Calu3 (cell line): ENCODE data around the gene TGM1. TPM values are rescaled to one million over a fixed set of nuclear protein-coding genes. Genes with fewer than 3 reads are reported as not detected.

ENCODE experiments used
- BruUV-seq: library from RNA; stranded (reverse); fragments of 400-500 nt; replicated peaks from 2 replicates; lab custom pipeline; 2021; lab: Mats Ljungman, UMichigan
- CTCF ChIA-PET: fragments of 300-600 bp; sonication (Branson Sonifier 250); formaldehyde crosslinking; loops from one replicate; lab custom pipeline; 2022; ENCODE audit warnings: antibody characterized with exemption; lab: Charles Lee
- DNase-seq: peaks from one replicate; pipeline ENCODE4 v3.0.0; 2022
- H3K27ac Mint-ChIP-seq: one replicate; pipeline ENCODE4 v1.8.0; 2022; ENCODE audit warnings: mixed read lengths; ENCODE audit not compliant: unreplicated experiment
- H3K27me3 Mint-ChIP-seq: one replicate; pipeline ENCODE4 v1.8.0; 2022; ENCODE audit warnings: mixed read lengths; ENCODE audit not compliant: unreplicated experiment
- H3K36me3 Mint-ChIP-seq: one replicate; pipeline ENCODE4 v1.8.0; 2022; ENCODE audit warnings: mild to moderate bottlenecking, moderate library complexity, mixed read lengths; ENCODE audit not compliant: insufficient read depth, unreplicated experiment
- H3K4me1 Mint-ChIP-seq: one replicate; pipeline ENCODE4 v1.8.0; 2022; ENCODE audit warnings: mild to moderate bottlenecking, low read depth, mixed read lengths; ENCODE audit not compliant: unreplicated experiment
- H3K4me3 Mint-ChIP-seq: one replicate; pipeline ENCODE4 v1.8.0; 2022; ENCODE audit warnings: mild to moderate bottlenecking, low read depth, moderate library complexity, mixed read lengths; ENCODE audit not compliant: unreplicated experiment
- H3K9me3 Mint-ChIP-seq: one replicate; pipeline ENCODE4 v1.8.0; 2022; ENCODE audit warnings: low read depth, mixed read lengths; ENCODE audit not compliant: unreplicated experiment
- CTCF ChIP-seq: fragments of 200-600 bp; IDR thresholded peaks from one replicate; pipeline ENCODE4 v1.8.0; 2022; ENCODE audit warnings: antibody characterized with exemption; ENCODE audit not compliant: unreplicated experiment
- intact Hi-C: fragments of 100-400 bp; cut with micrococcal nuclease; formaldehyde crosslinking; loops from one replicate; pipeline ENCODE4 v1.10.0; 2022; ENCODE audit not compliant: unreplicated experiment
- total RNA-seq: library from RNA; stranded (reverse); gene quantifications from 2 replicates; pipeline ENCODE4 v1.2.3, GENCODE V29; 2022

Gene TGM1
- total RNA-seq, 1 experiment from 2014 or later, result 4.5 TPM

GRCh38 chr14:24282736-24283135, 19.8 kb upstream of the TGM1 start:
- CTCF ChIA-PET, result interaction anchor here (1.5 kb wide), 1 partner anchor 40 kb away, joined by 4 read pairs; the partner anchor contains the start of gene TINF2
- no TSS peak for BruUV-seq
- Mint-ChIP-seq H3K36me3 (no peaks in the 10 kb centered on the region), H3K27me3 (no peaks in the 10 kb centered on the region), H3K27ac (no peak overlapping the region), H3K4me3 (no peak overlapping the region), H3K4me1 (peaks cover 18% of the 10 kb centered on the region), H3K9me3 (no peaks in the 10 kb centered on the region)
- DNase-seq, result no peak
- intact Hi-C loops, result no loop called here
- TF ChIP-seq CTCF, result no peak

GRCh38 chr14:24281636-24282035, 18.7 kb upstream of the TGM1 start:
- no peak for TF ChIP-seq CTCF
- Mint-ChIP-seq H3K4me1 (peaks cover 18% of the 10 kb centered on the region), H3K4me3 (no peak overlapping the region), H3K27ac (no peak overlapping the region), H3K27me3 (no peaks in the 10 kb centered on the region), H3K36me3 (no peaks in the 10 kb centered on the region), H3K9me3 (no peaks in the 10 kb centered on the region)
- no peak for DNase-seq
- no TSS peak for BruUV-seq
- CTCF ChIA-PET, result interaction anchor here (1.3 to 1.5 kb wide), 2 partner anchors 10 to 39 kb away, joined by 4 read pairs; partner anchors contain the start of genes RABGGTA and TINF2
- intact Hi-C loops, result no loop called here

GRCh38 chr14:24280797-24281460, 18.0 kb upstream of the TGM1 start:
- H3K9me3 Mint-ChIP-seq, result no peaks in the 10 kb centered on the region
- DNase-seq, result no peak
- no peaks in the 10 kb centered on the region for H3K27me3 Mint-ChIP-seq
- H3K36me3 Mint-ChIP-seq, result no peaks in the 10 kb centered on the region
- CTCF ChIA-PET, result interaction anchor here (1.3 kb wide), 1 partner anchor 10 kb away, joined by 4 read pairs; the partner anchor contains the start of gene RABGGTA
- no peak overlapping the region for H3K27ac Mint-ChIP-seq
- BruUV-seq, result no TSS peak
- no peak overlapping the region for H3K4me3 Mint-ChIP-seq
- intact Hi-C loops, result no loop called here
- peaks cover 18% of the 10 kb centered on the region for H3K4me1 Mint-ChIP-seq
- TF ChIP-seq CTCF, result no peak

- no peak overlapping the region for H3K27ac Mint-ChIP-seq
Observed at GRCh38 chr14:24279301-24280186, 16.6 kb upstream of the TGM1 start.

More at GRCh38 chr14:24279301-24280186, 16.6 kb upstream of the TGM1 start:
- BruUV-seq, result no TSS peak
- Mint-ChIP-seq H3K36me3 (peaks cover 5% of the 10 kb centered on the region), H3K27me3 (no peaks in the 10 kb centered on the region), H3K9me3 (no peaks in the 10 kb centered on the region), H3K4me1 (peaks cover 18% of the 10 kb centered on the region), H3K4me3 (no peak overlapping the region)
- intact Hi-C loops, result loop anchor here (2.0 kb wide), 1 partner anchor 17 kb away; no protein-coding TSS in a partner anchor
- peak; percentile 53 for DNase-seq
- CTCF ChIA-PET, result interaction anchor here (1.0 to 1.5 kb wide), 4 partner anchors 8 to 37 kb away, joined by 3 to 9 read pairs (median 6); partner anchors contain the start of genes DHRS1, NOP9, RABGGTA and TINF2
- TF ChIP-seq CTCF, result peak; percentile 25
